Mesenchymal stem cell (in vitro differentiated cells and primary cell): ENCODE results near the gene SPOUT1.

Experiments
- DNase-seq: peaks from one replicate; pipeline ENCODE4 v3.0.0-alpha.2; 2013
- H2AFZ ChIP-seq: one replicate; pipeline ENCODE4 v1.6.1; 2013; ENCODE audit warnings: low read depth, mild to moderate bottlenecking, control low read depth, inconsistent platforms, low read length, moderate library complexity
- H2AK5ac ChIP-seq: 2 replicates; pipeline ENCODE4 v1.6.1; 2013; ENCODE audit warnings: low read length, moderate library complexity, mild to moderate bottlenecking, inconsistent platforms; ENCODE audit not compliant: severe bottlenecking
- H2BK120ac ChIP-seq: one replicate; pipeline ENCODE4 v1.6.1; 2013; ENCODE audit warnings: low read depth, mild to moderate bottlenecking, inconsistent platforms, low read length, moderate library complexity
- H2BK12ac ChIP-seq, 2 experiments: one replicate each; pipeline ENCODE4 v1.6.1; 2013; ENCODE audit warnings: inconsistent platforms in 2 of 2, low read length in 2 of 2, mild to moderate bottlenecking in 2 of 2, moderate library complexity in 2 of 2, control low read depth in 1 of 2
- H2BK15ac ChIP-seq: one replicate; pipeline ENCODE4 v1.6.1; 2013; ENCODE audit warnings: mild to moderate bottlenecking, low read depth, inconsistent platforms; ENCODE audit not compliant: poor library complexity, severe bottlenecking
- H2BK5ac ChIP-seq: 2 replicates; pipeline ENCODE4 v1.6.1; 2013; ENCODE audit warnings: low read depth, mild to moderate bottlenecking, low read length, control low read depth, inconsistent platforms; ENCODE audit not compliant: poor library complexity, severe bottlenecking
- H3K14ac ChIP-seq, 2 experiments: one replicate each; pipeline ENCODE4 v1.6.1; 2013; ENCODE audit warnings: inconsistent platforms in 2 of 2, low read length in 2 of 2, control low read depth in 1 of 2, mild to moderate bottlenecking in 1 of 2, moderate library complexity in 1 of 2
- H3K18ac ChIP-seq, 2 experiments: one replicate each; pipeline ENCODE4 v1.6.1; 2013; ENCODE audit warnings: inconsistent platforms in 2 of 2, low read length in 2 of 2, control low read depth in 1 of 2, low read depth in 1 of 2, mild to moderate bottlenecking in 1 of 2
- H3K23ac ChIP-seq, 2 experiments: one replicate each; pipeline ENCODE4 v1.6.1; 2013; ENCODE audit warnings: inconsistent platforms in 2 of 2, low read length in 2 of 2, mild to moderate bottlenecking in 2 of 2, moderate library complexity in 2 of 2, control low read depth in 1 of 2
- H3K27ac ChIP-seq: 2 replicates; pipeline ENCODE4 v1.5.1; 2013; ENCODE audit warnings: mild to moderate bottlenecking, moderate library complexity, low read length, control low read depth, inconsistent platforms; ENCODE audit not compliant: poor library complexity, severe bottlenecking
- H3K27me3 ChIP-seq, 2 experiments: 2 replicates each; pipeline versions ENCODE4 v1.6.1 to v1.7.0; 2013; ENCODE audit warnings: low read length in 2 of 2, mild to moderate bottlenecking in 2 of 2, moderate library complexity in 2 of 2, control low read depth in 1 of 2, inconsistent platforms in 1 of 2; ENCODE audit not compliant: control insufficient read depth in 1 of 2, insufficient read depth in 1 of 2
- H3K36me3 ChIP-seq, 2 experiments: 2 replicates each; pipeline versions ENCODE4 v1.6.1 to v1.7.0; 2013; ENCODE audit warnings: low read length in 2 of 2, control low read depth in 1 of 2, inconsistent platforms in 1 of 2, low read depth in 1 of 2, mild to moderate bottlenecking in 1 of 2; ENCODE audit not compliant: insufficient read depth in 2 of 2, control insufficient read depth in 1 of 2
- H3K4ac ChIP-seq, 2 experiments: one replicate each; pipeline ENCODE4 v1.6.1; 2013; ENCODE audit warnings: inconsistent platforms in 2 of 2, low read length in 2 of 2, mild to moderate bottlenecking in 2 of 2, moderate library complexity in 2 of 2, control low read depth in 1 of 2, low read depth in 1 of 2
- H3K4me1 ChIP-seq: 2 replicates; pipeline ENCODE4 v1.6.1; 2013; ENCODE audit warnings: low read depth, low read length, control low read depth; ENCODE audit not compliant: control insufficient read depth, insufficient read depth
- H3K4me2 ChIP-seq: 2 replicates; pipeline ENCODE4 v1.6.1; 2013; ENCODE audit warnings: low read length, mild to moderate bottlenecking, inconsistent platforms; ENCODE audit not compliant: poor library complexity, severe bottlenecking
- H3K4me3 ChIP-seq, 2 experiments: 2 replicates each; pipeline versions ENCODE4 v1.5.1 to v1.7.0; 2013; ENCODE audit warnings: low read length in 2 of 2, mild to moderate bottlenecking in 2 of 2, control low read depth in 1 of 2, low read depth in 1 of 2; ENCODE audit not compliant: insufficient read depth in 1 of 2
- H3K79me1 ChIP-seq: replicated peaks from 2 replicates; pipeline ENCODE4 v1.6.1; 2013; ENCODE audit warnings: mild to moderate bottlenecking, control low read depth, low read length, inconsistent platforms; ENCODE audit not compliant: poor library complexity, severe bottlenecking
- H3K9ac ChIP-seq: 2 replicates; pipeline ENCODE4 v1.7.0; 2013; ENCODE audit warnings: mild to moderate bottlenecking, low read length, moderate library complexity
- H3K9me3 ChIP-seq: 2 replicates; pipeline ENCODE4 v1.7.0; 2013; ENCODE audit warnings: mild to moderate bottlenecking, low read length; ENCODE audit not compliant: control insufficient read depth
- H4K8ac ChIP-seq: one replicate; pipeline ENCODE4 v1.6.1; 2013; ENCODE audit warnings: inconsistent platforms, mild to moderate bottlenecking, low read length, moderate library complexity
- H4K91ac ChIP-seq: one replicate; pipeline ENCODE4 v1.6.1; 2013; ENCODE audit warnings: mild to moderate bottlenecking, low read length, inconsistent platforms
- WGBS: methylation state at CpG from one replicate; pipeline ENCODE4 v1.1.7; 2013; ENCODE audit warnings: mixed read lengths; 5-methylcytosine and 5-hydroxymethylcytosine counted together

SPOUT1 gene

GRCh38 chr9:128771745-128772519 lies 57.7 kb downstream of the SPOUT1 start, which contains the start of gene ZER1:
Gene ZER1, minus strand, starts transcription at chr9:128771927. Its CDS starts 16,362 bp downstream, at chr9:128755565.
- peaks cover 14% of the 10 kb centered on the region for H3K4me1 ChIP-seq
- peak within 1 kb of the TSS; percentile 28 to 66 for H2BK12ac ChIP-seq
- H3K4me3 ChIP-seq = peak within 1 kb of the TSS; percentile 90 to 95
- WGBS = 3% methylated on average over 64 of the region's 72 CpGs
- H2BK5ac ChIP-seq = peak within 1 kb of the TSS; percentile 77
- peaks cover 11 to 12% of the 10 kb centered on the region in 2 experiments for H3K36me3 ChIP-seq
- H3K4ac ChIP-seq = peak within 1 kb of the TSS; percentile 35 to 89
- peak within 1 kb of the TSS; percentile 49 for H2AK5ac ChIP-seq
- no peaks in the 10 kb centered on the region for H3K27me3 ChIP-seq
- peak within 1 kb of the TSS; percentile 95 for H4K91ac ChIP-seq
- peaks cover 7% of the 10 kb centered on the region for H3K9me3 ChIP-seq
- peak within 1 kb of the TSS; percentile 99 for H3K9ac ChIP-seq
- peak within 1 kb of the TSS in 1 of 2 experiments; percentile 98 for H3K14ac ChIP-seq
- H3K27ac ChIP-seq = peak within 1 kb of the TSS; percentile 74
- peak within 1 kb of the TSS; percentile 90 for H2BK15ac ChIP-seq
- peak within 1 kb of the TSS; percentile 37 for H2BK120ac ChIP-seq
- H3K23ac ChIP-seq = peak within 1 kb of the TSS in 1 of 2 experiments; percentile 83
- H3K79me1 ChIP-seq = peaks cover 25% of the 10 kb centered on the region
- H3K4me2 ChIP-seq = peak within 1 kb of the TSS; percentile 90
- H2AFZ ChIP-seq = peak within 1 kb of the TSS; percentile 92
- H3K18ac ChIP-seq = peak within 1 kb of the TSS; percentile 85 to 97
- peak; percentile 90 for DNase-seq
- H4K8ac ChIP-seq = peak within 1 kb of the TSS; percentile 100

- peak overlapping the region; percentile 77 for H2BK5ac ChIP-seq
- H2BK15ac ChIP-seq = no peak overlapping the region
- peak overlapping the region; percentile 2 to 85 for H3K18ac ChIP-seq
- H3K4me3 ChIP-seq = peak overlapping the region; percentile 90 to 95
- peak overlapping the region in 1 of 2 experiments; percentile 66 for H2BK12ac ChIP-seq
- peak overlapping the region in 1 of 2 experiments; percentile 83 for H3K23ac ChIP-seq
- peak overlapping the region; percentile 37 for H2BK120ac ChIP-seq
- H2AK5ac ChIP-seq = peak overlapping the region; percentile 49
- no peaks in the 10 kb centered on the region for H3K27me3 ChIP-seq
- peak overlapping the region; percentile 30 for H4K8ac ChIP-seq
- H3K4me2 ChIP-seq = peak overlapping the region; percentile 90
- peaks cover 11 to 12% of the 10 kb centered on the region in 2 experiments for H3K36me3 ChIP-seq
- H3K4me1 ChIP-seq = peaks cover 14% of the 10 kb centered on the region
- peak overlapping the region in 1 of 2 experiments; percentile 81 for H3K4ac ChIP-seq
- peak overlapping the region; percentile 23 for H4K91ac ChIP-seq
- H3K27ac ChIP-seq = peak overlapping the region; percentile 74
- H3K9me3 ChIP-seq = peaks cover 7% of the 10 kb centered on the region
- H3K9ac ChIP-seq = peak overlapping the region; percentile 99
- H3K14ac ChIP-seq = peak overlapping the region in 1 of 2 experiments; percentile 98
- 5% methylated on average over 26 of the region's 28 CpGs for WGBS
- DNase-seq = peak; percentile 59
- H3K79me1 ChIP-seq = peaks cover 25% of the 10 kb centered on the region
- peak overlapping the region; percentile 92 for H2AFZ ChIP-seq
Measured at GRCh38 chr9:128771094-128771721, 58.4 kb downstream of the SPOUT1 start.

GRCh38 chr9:128770286-128771030 lies 59.1 kb downstream of the SPOUT1 start:
- H3K14ac ChIP-seq = no peak overlapping the region
- peak; percentile 1 for DNase-seq
- no peak overlapping the region for H4K8ac ChIP-seq
- no peak overlapping the region for H3K23ac ChIP-seq
- H3K9me3 ChIP-seq = no peaks in the 10 kb centered on the region
- no peak overlapping the region for H2AK5ac ChIP-seq
- H3K18ac ChIP-seq = no peak overlapping the region
- H3K4ac ChIP-seq = no peak overlapping the region
- H3K27me3 ChIP-seq = no peaks in the 10 kb centered on the region
- no peak overlapping the region for H2BK5ac ChIP-seq
- no peak overlapping the region for H2BK15ac ChIP-seq
- peaks cover 19% of the 10 kb centered on the region for H3K4me1 ChIP-seq
- no peak overlapping the region for H2BK12ac ChIP-seq
- no peak overlapping the region for H4K91ac ChIP-seq
- H3K4me3 ChIP-seq = peak overlapping the region; percentile 90 to 95
- H3K79me1 ChIP-seq = peaks cover 25% of the 10 kb centered on the region
- 86% methylated on average over 10 of the region's 11 CpGs for WGBS
- no peak overlapping the region for H3K27ac ChIP-seq
- H3K36me3 ChIP-seq = peaks cover 11 to 12% of the 10 kb centered on the region in 2 experiments
- H3K4me2 ChIP-seq = peak overlapping the region; percentile 90
- H2BK120ac ChIP-seq = no peak overlapping the region
- H2AFZ ChIP-seq = no peak overlapping the region
- peak overlapping the region; percentile 99 for H3K9ac ChIP-seq
